Ishikawa (cell line): ENCODE results near the gene SERPINE2.

ENCODE experiments used
- CEBPB ChIP-seq: IDR thresholded peaks from 2 replicates; pipeline ENCODE4 v1.6.1; 2012
- CREB1 ChIP-seq: IDR thresholded peaks from 2 replicates; pipeline ENCODE4 v1.6.1; 2012; ENCODE audit warnings: low read depth
- EGR1 ChIP-seq: IDR thresholded peaks from 2 replicates; pipeline ENCODE4 v1.6.1; 2012
- EP300 ChIP-seq: IDR thresholded peaks from 2 replicates; pipeline ENCODE4 v1.6.1; 2012; ENCODE audit warnings: borderline replicate concordance
- FOXM1 ChIP-seq: IDR thresholded peaks from 2 replicates; pipeline ENCODE4 v1.6.1; 2012; ENCODE audit warnings: low read depth, borderline replicate concordance
- NFIC ChIP-seq: IDR thresholded peaks from 2 replicates; pipeline ENCODE4 v1.6.1; 2012
- RAD21 ChIP-seq: IDR thresholded peaks from 2 replicates; pipeline ENCODE4 v1.6.1; 2012; ENCODE audit warnings: low read depth
- TAF1 ChIP-seq: IDR thresholded peaks from 2 replicates; pipeline ENCODE4 v1.6.1; 2012; ENCODE audit warnings: low read depth, mild to moderate bottlenecking
- TCF12 ChIP-seq: IDR thresholded peaks from 2 replicates; pipeline ENCODE4 v1.6.1; 2012; ENCODE audit warnings: low read depth
- TEAD4 ChIP-seq: IDR thresholded peaks from 2 replicates; pipeline ENCODE4 v1.6.1; 2012
- YY1 ChIP-seq: IDR thresholded peaks from 2 replicates; pipeline ENCODE4 v1.6.1; 2012; ENCODE audit warnings: low read depth
- ZBTB7A ChIP-seq: IDR thresholded peaks from 2 replicates; pipeline ENCODE4 v1.6.1; 2012; ENCODE audit warnings: low read depth
- TF ChIP-seq, protein P1 (sequence below): IDR thresholded peaks from 2 replicates; pipeline ENCODE4 v1.6.1; 2012; ENCODE audit warnings: low read depth, mild to moderate bottlenecking
- TF ChIP-seq, protein P2 (sequence below): IDR thresholded peaks from 2 replicates; pipeline ENCODE4 v1.6.1; 2012
- TF ChIP-seq, protein P3 (sequence below): IDR thresholded peaks from 2 replicates; pipeline ENCODE4 v1.6.1; 2012

Gene SERPINE2

DNA sequence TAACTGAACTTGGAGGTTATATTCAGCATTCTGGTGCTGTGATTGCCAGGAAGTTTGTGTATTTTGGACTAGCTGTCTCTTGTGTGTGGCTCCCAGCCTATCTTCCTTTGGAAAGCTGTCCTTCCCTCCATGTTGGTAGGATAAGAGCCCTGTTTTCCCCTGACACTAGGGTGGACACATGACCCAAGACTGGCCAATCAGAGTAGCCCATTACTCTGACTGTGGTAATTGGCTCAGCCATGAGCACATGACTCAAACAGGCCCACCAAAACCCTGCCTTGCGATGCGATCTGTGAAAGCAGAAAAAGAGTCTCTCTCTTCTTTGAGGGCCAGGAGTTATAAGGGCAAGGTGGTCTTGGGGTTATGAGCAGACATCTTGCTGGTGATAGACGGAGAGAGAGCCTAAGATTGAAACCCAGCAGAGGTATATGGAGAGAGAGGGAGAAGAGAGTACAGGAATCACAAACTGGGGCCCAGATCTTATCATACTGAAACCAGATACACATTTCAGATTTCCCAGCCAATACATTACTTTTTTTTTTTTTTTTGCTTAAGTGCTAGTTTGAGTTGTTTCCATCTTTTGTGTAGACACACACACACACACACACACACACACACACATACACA is 45.3 kb upstream of the SERPINE2 start:
- TF ChIP-seq YY1, result no peak
- TF ChIP-seq RAD21, result no peak
- TF ChIP-seq, protein P1, sequence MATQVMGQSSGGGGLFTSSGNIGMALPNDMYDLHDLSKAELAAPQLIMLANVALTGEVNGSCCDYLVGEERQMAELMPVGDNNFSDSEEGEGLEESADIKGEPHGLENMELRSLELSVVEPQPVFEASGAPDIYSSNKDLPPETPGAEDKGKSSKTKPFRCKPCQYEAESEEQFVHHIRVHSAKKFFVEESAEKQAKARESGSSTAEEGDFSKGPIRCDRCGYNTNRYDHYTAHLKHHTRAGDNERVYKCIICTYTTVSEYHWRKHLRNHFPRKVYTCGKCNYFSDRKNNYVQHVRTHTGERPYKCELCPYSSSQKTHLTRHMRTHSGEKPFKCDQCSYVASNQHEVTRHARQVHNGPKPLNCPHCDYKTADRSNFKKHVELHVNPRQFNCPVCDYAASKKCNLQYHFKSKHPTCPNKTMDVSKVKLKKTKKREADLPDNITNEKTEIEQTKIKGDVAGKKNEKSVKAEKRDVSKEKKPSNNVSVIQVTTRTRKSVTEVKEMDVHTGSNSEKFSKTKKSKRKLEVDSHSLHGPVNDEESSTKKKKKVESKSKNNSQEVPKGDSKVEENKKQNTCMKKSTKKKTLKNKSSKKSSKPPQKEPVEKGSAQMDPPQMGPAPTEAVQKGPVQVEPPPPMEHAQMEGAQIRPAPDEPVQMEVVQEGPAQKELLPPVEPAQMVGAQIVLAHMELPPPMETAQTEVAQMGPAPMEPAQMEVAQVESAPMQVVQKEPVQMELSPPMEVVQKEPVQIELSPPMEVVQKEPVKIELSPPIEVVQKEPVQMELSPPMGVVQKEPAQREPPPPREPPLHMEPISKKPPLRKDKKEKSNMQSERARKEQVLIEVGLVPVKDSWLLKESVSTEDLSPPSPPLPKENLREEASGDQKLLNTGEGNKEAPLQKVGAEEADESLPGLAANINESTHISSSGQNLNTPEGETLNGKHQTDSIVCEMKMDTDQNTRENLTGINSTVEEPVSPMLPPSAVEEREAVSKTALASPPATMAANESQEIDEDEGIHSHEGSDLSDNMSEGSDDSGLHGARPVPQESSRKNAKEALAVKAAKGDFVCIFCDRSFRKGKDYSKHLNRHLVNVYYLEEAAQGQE, result no peak
- no peak for TF ChIP-seq TEAD4
- TF ChIP-seq, protein P2, sequence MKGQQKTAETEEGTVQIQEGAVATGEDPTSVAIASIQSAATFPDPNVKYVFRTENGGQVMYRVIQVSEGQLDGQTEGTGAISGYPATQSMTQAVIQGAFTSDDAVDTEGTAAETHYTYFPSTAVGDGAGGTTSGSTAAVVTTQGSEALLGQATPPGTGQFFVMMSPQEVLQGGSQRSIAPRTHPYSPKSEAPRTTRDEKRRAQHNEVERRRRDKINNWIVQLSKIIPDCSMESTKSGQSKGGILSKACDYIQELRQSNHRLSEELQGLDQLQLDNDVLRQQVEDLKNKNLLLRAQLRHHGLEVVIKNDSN, result no peak
- TF ChIP-seq CEBPB, result no peak
- TF ChIP-seq, protein P3, sequence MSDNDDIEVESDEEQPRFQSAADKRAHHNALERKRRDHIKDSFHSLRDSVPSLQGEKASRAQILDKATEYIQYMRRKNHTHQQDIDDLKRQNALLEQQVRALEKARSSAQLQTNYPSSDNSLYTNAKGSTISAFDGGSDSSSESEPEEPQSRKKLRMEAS, result no peak
- TF ChIP-seq EGR1, result no peak
- no peak for TF ChIP-seq TCF12
- no peak for TF ChIP-seq FOXM1
- no peak for TF ChIP-seq ZBTB7A
- no peak for TF ChIP-seq EP300
- no peak for TF ChIP-seq CREB1
- TF ChIP-seq NFIC, result no peak
- TF ChIP-seq TAF1, result no peak

DNA sequence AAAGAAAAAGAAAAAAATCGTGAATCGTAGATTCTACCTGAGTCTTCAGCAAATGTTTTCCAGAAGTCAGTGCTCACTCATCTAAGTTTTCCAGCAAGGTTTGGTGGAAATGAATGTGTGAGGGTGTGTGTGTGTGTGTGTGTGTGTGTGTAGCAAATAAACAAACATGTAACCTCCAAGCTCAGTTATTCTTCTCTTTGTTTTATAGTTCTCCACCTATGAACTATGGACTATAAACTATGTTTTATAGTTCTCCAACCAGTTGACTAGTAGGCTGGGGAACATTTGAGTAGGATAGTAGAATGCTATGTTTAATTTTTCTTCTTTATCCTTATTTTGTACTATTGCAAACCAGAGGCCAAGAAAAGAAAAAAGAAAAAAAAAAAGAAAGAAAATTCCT is 44.6 kb upstream of the SERPINE2 start:
- TF ChIP-seq, protein P3, result no peak
- TF ChIP-seq NFIC (no peak), ZBTB7A (no peak), TEAD4 (no peak), TAF1 (no peak), CREB1 (no peak), EGR1 (no peak), FOXM1 (no peak), EP300 (no peak), CEBPB (no peak), TCF12 (no peak), RAD21 (no peak), YY1 (no peak)
- TF ChIP-seq, protein P2, result no peak
- TF ChIP-seq, protein P1, result no peak

DNA sequence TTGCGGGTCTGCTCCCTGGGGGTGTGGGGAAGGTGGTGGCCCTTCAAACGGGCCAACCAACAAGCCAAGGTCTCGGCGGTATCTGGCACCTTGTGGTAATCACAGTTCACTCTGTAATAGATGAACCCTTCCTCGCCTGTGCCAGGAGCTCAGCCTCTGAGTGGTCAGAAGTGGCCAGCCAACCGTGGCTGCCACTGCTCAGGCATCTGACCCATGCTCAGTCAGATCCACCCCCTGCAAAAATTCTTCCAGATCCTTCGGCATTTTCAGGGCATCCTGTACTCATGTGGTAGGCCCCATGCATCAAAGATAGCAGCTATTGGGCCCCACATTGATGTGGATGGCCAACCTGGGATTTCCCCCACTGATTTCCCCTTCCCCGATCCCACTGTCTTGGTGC is 39.6 kb upstream of the SERPINE2 start:
- TF ChIP-seq EP300, result no peak
- no peak for TF ChIP-seq NFIC
- TF ChIP-seq RAD21, result no peak
- TF ChIP-seq, protein P2, result no peak
- no peak for TF ChIP-seq FOXM1
- no peak for TF ChIP-seq CEBPB
- no peak for TF ChIP-seq EGR1
- no peak for TF ChIP-seq TEAD4
- TF ChIP-seq, protein P3, result no peak
- TF ChIP-seq, protein P1, result no peak
- no peak for TF ChIP-seq TAF1
- no peak for TF ChIP-seq CREB1
- TF ChIP-seq TCF12, result no peak
- TF ChIP-seq YY1, result no peak
- TF ChIP-seq ZBTB7A, result no peak
